Brain microvascular endothelial cell (primary cell): ENCODE data around the gene LPCAT3.

Source experiments
- DNase-seq: peaks from one replicate; pipeline ENCODE4 v3.0.0-alpha.2; 2020
- H3K27ac ChIP-seq: fragments of 250-450 bp; sonication (Bioruptor Pico); 2 replicates; pipeline ENCODE4 v1.5.1; 2020; ENCODE audit warnings: mild to moderate bottlenecking, moderate library complexity
- H3K27me3 ChIP-seq: fragments of 250-450 bp; sonication (Bioruptor Pico); replicated peaks from 2 replicates; pipeline ENCODE4 v1.5.1; 2020; ENCODE audit warnings: mild to moderate bottlenecking
- H3K36me3 ChIP-seq: fragments of 250-450 bp; sonication (Bioruptor Pico); replicated peaks from 2 replicates; pipeline ENCODE4 v1.5.1; 2020; ENCODE audit warnings: mild to moderate bottlenecking
- H3K4me3 ChIP-seq: 2 replicates; pipeline ENCODE4 v1.5.1; 2011; ENCODE audit warnings: low read depth, mild to moderate bottlenecking, control low read depth, low read length, moderate library complexity
- CTCF ChIP-seq: IDR thresholded peaks from 2 replicates; pipeline ENCODE4 v1.5.1; 2011; ENCODE audit warnings: low read depth, mild to moderate bottlenecking, moderate library complexity, low read length, control low read depth, inconsistent platforms; ENCODE audit errors: missing control alignments
- in situ Hi-C: cut with HindIII; loops from 2 replicates; pipeline ENCODE4 v1.10.0; 2017; ENCODE audit warnings: low sequenced_read_pairs, low pct_ligation_motif_present

Gene LPCAT3

GRCh38 chr12:6927379-6928021 lies 90.8 kb downstream of the LPCAT3 start, which contains the start of gene ATN1:
Gene ATN1 (plus strand): TSS chr12:6927959. CDS start chr12:6934002, 6,043 bp downstream.
- in situ Hi-C loops: no loop called here
- H3K27me3 ChIP-seq: no peaks in the 10 kb centered on the region

More at GRCh38 chr12:6927379-6928021, 90.8 kb downstream of the LPCAT3 start, which contains the start of gene ATN1:
- TF ChIP-seq CTCF: no peak
- peak within 1 kb of the TSS; percentile 81 for H3K4me3 ChIP-seq
- peak within 1 kb of the TSS; percentile 28 for H3K27ac ChIP-seq
- DNase-seq: peak; percentile 54
- H3K36me3 ChIP-seq: peaks cover 2% of the 10 kb centered on the region
